ENCODE data around the gene SPI1. TPM values are rescaled to one million over a fixed set of nuclear protein-coding genes. Genes with fewer than 3 reads are reported as not detected.

The SPI1 gene
- total RNA-seq, 2 donors from 2014 or later, result not detected

GRCh38 chr11:47413351-47413750, 35.0 kb upstream of the SPI1 start:
- Histone ChIP-seq H3K36me3 (ENCODE audit: control insufficient read depth, insufficient read depth, low read length) (peaks cover 26% of the 10 kb centered on the region), H3K9ac (ENCODE audit: extremely low read depth, low read length, poor library complexity, severe bottlenecking) (no peak overlapping the region), H3K27me3 (ENCODE audit: control insufficient read depth, insufficient read depth, low read length, poor library complexity, severe bottlenecking) (no peaks in the 10 kb centered on the region), H3K27ac (ENCODE audit: low read depth, low read length) (no peak overlapping the region), H3K4me3 (ENCODE audit: low read length) (no peak overlapping the region), H3K9me3 (ENCODE audit: control insufficient read depth, low read length) (no peaks in the 10 kb centered on the region), H3K4me1 (ENCODE audit: control insufficient read depth, insufficient read depth, low read length) (no peaks in the 10 kb centered on the region)
- TF ChIP-seq, protein P1, sequence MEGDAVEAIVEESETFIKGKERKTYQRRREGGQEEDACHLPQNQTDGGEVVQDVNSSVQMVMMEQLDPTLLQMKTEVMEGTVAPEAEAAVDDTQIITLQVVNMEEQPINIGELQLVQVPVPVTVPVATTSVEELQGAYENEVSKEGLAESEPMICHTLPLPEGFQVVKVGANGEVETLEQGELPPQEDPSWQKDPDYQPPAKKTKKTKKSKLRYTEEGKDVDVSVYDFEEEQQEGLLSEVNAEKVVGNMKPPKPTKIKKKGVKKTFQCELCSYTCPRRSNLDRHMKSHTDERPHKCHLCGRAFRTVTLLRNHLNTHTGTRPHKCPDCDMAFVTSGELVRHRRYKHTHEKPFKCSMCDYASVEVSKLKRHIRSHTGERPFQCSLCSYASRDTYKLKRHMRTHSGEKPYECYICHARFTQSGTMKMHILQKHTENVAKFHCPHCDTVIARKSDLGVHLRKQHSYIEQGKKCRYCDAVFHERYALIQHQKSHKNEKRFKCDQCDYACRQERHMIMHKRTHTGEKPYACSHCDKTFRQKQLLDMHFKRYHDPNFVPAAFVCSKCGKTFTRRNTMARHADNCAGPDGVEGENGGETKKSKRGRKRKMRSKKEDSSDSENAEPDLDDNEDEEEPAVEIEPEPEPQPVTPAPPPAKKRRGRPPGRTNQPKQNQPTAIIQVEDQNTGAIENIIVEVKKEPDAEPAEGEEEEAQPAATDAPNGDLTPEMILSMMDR (conservative IDR thresholded peaks at IDR 0.05), result no peak
- 92 to 94% methylated on average over 12 to 13 of the region's 13 CpGs for WGBS, 2 experiments (ENCODE audit: insufficient coverage in 1 of 2, insufficient read length in 1 of 2)
- Mint-ChIP-seq H3K27ac (peak overlapping the region; percentile 13), H3K27me3 (ENCODE audit: insufficient read depth) (no peaks in the 10 kb centered on the region), H3K4me1 (peaks cover 2% of the 10 kb centered on the region), H3K36me3 (ENCODE audit: low read depth) (peaks cover 28% of the 10 kb centered on the region), H3K4me3 (no peak overlapping the region), H3K9me3 (no peaks in the 10 kb centered on the region)
- no peak for DNase-seq

DNA sequence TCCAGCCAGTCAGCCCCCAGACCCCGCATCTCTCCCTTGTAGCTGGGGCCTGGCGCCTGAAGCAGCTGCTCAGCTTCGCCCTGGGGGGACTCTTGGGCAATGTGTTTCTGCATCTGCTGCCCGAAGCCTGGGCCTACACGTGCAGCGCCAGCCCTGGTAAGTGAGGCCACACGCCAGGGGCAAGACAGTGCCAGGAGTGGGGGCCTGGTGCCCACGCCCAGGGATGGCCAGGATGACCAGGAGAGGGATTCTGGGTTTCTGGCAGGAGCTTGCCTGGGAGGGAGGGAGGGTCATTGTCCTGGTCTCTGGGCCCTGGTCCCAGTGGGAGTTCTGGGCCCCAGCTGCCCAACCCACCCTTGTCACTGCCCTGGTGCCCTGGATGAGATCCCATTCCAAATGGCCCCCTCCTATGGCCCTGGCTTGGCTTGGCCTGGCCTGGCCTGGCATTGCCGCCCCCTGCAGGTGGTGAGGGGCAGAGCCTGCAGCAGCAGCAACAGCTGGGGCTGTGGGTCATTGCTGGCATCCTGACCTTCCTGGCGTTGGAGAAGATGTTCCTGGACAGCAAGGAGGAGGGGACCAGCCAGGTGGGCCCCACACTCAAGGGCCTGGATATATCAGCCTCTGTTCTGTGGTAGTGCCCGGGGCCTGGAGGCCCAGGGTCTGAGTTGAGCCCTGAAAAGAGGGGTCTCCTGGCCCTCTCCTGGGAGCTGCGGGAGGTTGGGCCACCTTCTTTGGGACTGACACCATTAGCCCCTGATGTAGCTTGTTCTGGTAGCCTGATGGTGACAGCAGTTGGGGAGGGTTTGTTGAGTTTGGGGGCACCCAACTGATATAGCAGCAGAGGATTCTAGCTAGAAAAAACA, 33.8 kb upstream of the SPI1 start:
- Histone ChIP-seq H3K9ac (ENCODE audit: extremely low read depth, low read length, poor library complexity, severe bottlenecking) (no peak overlapping the region), H3K36me3 (ENCODE audit: control insufficient read depth, insufficient read depth, low read length) (peaks cover 19% of the 10 kb centered on the region), H3K9me3 (ENCODE audit: control insufficient read depth, low read length) (no peaks in the 10 kb centered on the region), H3K27ac (ENCODE audit: low read depth, low read length) (no peak overlapping the region), H3K4me1 (ENCODE audit: control insufficient read depth, insufficient read depth, low read length) (peaks cover 2% of the 10 kb centered on the region), H3K4me3 (ENCODE audit: low read length) (no peak overlapping the region), H3K27me3 (ENCODE audit: control insufficient read depth, insufficient read depth, low read length, poor library complexity, severe bottlenecking) (no peaks in the 10 kb centered on the region)
- WGBS, 2 experiments (ENCODE audit: insufficient coverage in 1 of 2, insufficient read length in 1 of 2), result 86 to 99% methylated on average over 8 to 12 of the region's 12 CpGs
- Mint-ChIP-seq H3K4me3 (no peak overlapping the region), H3K9me3 (no peaks in the 10 kb centered on the region), H3K27ac (no peak overlapping the region), H3K27me3 (ENCODE audit: insufficient read depth) (no peaks in the 10 kb centered on the region), H3K36me3 (ENCODE audit: low read depth) (peaks cover 20% of the 10 kb centered on the region), H3K4me1 (peaks cover 3% of the 10 kb centered on the region)
- TF ChIP-seq, protein P1 (conservative IDR thresholded peaks at IDR 0.05), result peak; percentile 94
- peak; percentile 94 for DNase-seq

- H3K4me3 Mint-ChIP-seq, result no peak overlapping the region
- H3K9me3 Mint-ChIP-seq, result no peaks in the 10 kb centered on the region
- H3K36me3 Mint-ChIP-seq (ENCODE audit: low read depth), result peaks cover 16% of the 10 kb centered on the region
- Histone ChIP-seq H3K36me3 (ENCODE audit: control insufficient read depth, insufficient read depth, low read length) (peaks cover 19% of the 10 kb centered on the region), H3K9me3 (ENCODE audit: control insufficient read depth, low read length) (no peaks in the 10 kb centered on the region), H3K4me3 (ENCODE audit: low read length) (no peak overlapping the region), H3K27ac (ENCODE audit: low read depth, low read length) (no peak overlapping the region), H3K9ac (ENCODE audit: extremely low read depth, low read length, poor library complexity, severe bottlenecking) (no peak overlapping the region), H3K27me3 (ENCODE audit: control insufficient read depth, insufficient read depth, low read length, poor library complexity, severe bottlenecking) (no peaks in the 10 kb centered on the region), H3K4me1 (ENCODE audit: control insufficient read depth, insufficient read depth, low read length) (peaks cover 2% of the 10 kb centered on the region)
- TF ChIP-seq, protein P1 (conservative IDR thresholded peaks at IDR 0.05), result no peak
- H3K4me1 Mint-ChIP-seq, result peaks cover 5% of the 10 kb centered on the region
- peak; percentile 40 for DNase-seq
- H3K27me3 Mint-ChIP-seq (ENCODE audit: insufficient read depth), result no peaks in the 10 kb centered on the region
- H3K27ac Mint-ChIP-seq, result no peak overlapping the region
- 92 to 93% methylated on average over 6 to 12 of the region's 12 CpGs for WGBS, 2 experiments (ENCODE audit: insufficient coverage in 1 of 2, insufficient read length in 1 of 2)
Observed at GRCh38 chr11:47410370-47411264, 32.3 kb upstream of the SPI1 start.
